GM13977 (cell line): Measurements from ENCODE around the gene DMP1.

ENCODE experiments used
- DNase-seq: peaks from one replicate; pipeline ENCODE4 v3.0.0; 2012; ENCODE audit warnings: low spot score
- in situ Hi-C: fragments of 300-500 bp; cut with MboI; formaldehyde crosslinking; loops from one replicate; pipeline ENCODE4 v1.12.0; 2022; ENCODE audit warnings: low sequenced_read_pairs, low pct_unique_long_range_greater_than_20kb, mixed read lengths, inconsistent platforms; ENCODE audit not compliant: unreplicated experiment
- TF ChIP-seq, protein P1 (sequence below): IDR thresholded peaks from 2 replicates; pipeline ENCODE4 v1.5.1; 2012; ENCODE audit warnings: mild to moderate bottlenecking, control low read depth; ENCODE audit not compliant: insufficient read depth; ENCODE audit errors: extremely low read depth, missing control alignments

Gene DMP1

DNA sequence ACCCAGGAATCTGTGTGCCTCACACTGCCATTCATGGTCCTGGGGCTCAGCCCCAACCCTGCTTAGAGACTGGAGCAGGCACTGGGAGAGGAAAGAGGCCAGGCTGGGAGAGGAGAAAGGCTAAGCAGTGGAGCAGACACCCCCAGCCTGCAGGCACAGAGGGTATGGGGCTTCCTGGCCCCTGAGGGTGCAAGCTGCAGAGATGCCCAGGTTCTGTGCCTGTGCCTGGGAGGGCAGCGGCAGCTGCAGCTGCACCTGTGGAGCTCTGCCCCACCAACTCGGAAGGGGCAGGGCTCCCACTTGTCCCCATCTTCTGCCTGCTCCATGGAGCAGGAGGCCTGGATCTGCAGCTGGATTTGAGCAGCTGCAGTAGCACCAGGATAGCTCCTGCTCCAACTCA lies 47.9 kb downstream of the DMP1 start:
- TF ChIP-seq, protein P1, sequence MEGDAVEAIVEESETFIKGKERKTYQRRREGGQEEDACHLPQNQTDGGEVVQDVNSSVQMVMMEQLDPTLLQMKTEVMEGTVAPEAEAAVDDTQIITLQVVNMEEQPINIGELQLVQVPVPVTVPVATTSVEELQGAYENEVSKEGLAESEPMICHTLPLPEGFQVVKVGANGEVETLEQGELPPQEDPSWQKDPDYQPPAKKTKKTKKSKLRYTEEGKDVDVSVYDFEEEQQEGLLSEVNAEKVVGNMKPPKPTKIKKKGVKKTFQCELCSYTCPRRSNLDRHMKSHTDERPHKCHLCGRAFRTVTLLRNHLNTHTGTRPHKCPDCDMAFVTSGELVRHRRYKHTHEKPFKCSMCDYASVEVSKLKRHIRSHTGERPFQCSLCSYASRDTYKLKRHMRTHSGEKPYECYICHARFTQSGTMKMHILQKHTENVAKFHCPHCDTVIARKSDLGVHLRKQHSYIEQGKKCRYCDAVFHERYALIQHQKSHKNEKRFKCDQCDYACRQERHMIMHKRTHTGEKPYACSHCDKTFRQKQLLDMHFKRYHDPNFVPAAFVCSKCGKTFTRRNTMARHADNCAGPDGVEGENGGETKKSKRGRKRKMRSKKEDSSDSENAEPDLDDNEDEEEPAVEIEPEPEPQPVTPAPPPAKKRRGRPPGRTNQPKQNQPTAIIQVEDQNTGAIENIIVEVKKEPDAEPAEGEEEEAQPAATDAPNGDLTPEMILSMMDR, result no peak
- in situ Hi-C loops, result no loop called here
- DNase-seq, result no peak

GRCh38 chr4:87698394-87698793 lies 48.3 kb downstream of the DMP1 start:
- no peak for DNase-seq
- TF ChIP-seq, protein P1, result no peak
- in situ Hi-C loops, result no loop called here

DNA sequence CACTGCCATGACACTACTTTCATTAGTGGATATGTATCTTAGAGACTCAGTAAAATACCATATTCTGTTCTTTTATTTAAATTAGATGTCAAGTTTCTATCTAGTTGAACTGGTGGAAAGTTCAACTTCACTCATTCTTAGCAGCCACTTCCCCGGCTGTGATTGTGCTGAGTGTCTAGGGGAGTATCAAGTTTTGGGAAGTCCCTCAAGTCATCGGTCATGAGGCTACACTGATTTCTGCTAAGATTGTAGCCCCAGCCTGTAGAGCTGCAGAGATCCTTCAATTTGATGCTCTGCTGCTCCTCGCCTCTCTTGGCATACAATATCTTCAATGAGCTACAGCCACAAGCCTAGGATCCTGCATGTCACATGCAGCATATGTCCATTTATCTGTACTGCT lies 53.9 kb downstream of the DMP1 start:
- TF ChIP-seq, protein P1, result no peak
- DNase-seq, result no peak
- in situ Hi-C loops, result no loop called here

DNA sequence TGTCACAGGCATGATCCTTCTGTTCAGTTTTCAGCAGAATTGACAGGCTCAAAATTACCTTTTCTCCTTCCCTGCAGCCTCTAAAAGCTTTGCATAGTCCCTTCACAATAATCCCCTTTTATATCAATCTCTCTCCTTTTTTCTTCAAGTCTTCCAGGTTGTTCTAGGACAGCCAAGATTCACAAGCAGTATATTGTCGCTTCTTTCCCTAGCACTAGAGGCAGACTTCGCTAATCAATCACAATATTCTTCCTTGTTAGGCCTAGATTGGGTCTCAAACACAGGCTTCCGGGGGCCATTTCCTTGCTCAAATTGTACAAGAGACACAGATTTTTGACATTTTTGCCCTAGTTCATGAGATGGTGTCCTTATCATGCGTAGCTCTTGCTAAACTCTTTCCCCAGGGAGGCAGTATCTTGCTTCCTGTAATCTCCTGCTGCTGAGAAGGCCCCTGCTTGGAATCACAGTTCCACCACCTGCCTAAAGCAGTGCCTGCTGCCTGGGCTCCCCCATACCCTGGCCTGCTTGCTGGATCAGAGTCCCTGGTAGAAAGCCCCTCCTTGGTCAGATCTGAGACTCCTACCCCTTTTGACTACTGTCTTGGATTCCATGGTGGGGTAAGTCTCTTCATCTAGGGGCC lies 57.3 kb downstream of the DMP1 start:
- in situ Hi-C loops, result no loop called here
- TF ChIP-seq, protein P1, result no peak
- DNase-seq, result no peak
